Measurements from ENCODE around the gene IL18BP. TPM values are rescaled to one million over a fixed set of nuclear protein-coding genes. Genes with fewer than 3 reads are reported as not detected.

Gene IL18BP
- total and polyA plus RNA-seq, 2 experiments from 2014 or later: 2.2 to 2.8 TPM

DNA sequence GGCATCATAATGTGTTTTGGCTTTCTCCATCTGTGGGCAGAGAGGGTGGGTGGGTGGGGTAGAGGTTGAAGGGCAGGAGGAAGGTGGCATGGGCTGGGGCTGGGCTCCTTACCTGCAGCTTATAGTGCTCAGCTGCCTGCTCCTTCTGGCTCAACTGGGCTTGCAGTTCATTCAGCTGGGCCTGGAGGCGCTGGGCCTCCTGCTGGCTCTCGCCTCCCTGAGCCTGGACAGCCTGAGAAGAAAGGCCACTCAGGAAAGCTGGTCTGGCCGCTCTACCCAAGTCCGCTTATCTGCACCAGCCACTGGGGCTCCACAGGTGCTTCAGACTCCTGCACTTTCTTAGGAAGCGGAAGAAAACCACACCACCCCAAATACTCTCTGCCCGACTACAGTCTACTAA lies 10.4 kb downstream of the IL18BP start:
- 96% methylated on average over 6 of the region's 6 CpGs for WGBS (ENCODE audit: low lambda C conversion rate, missing lambda C conversion rate)
- Histone ChIP-seq H3K9me3 (ENCODE audit: low read depth) (no peaks in the 10 kb centered on the region), H3K4me1 (ENCODE audit: insufficient read depth) (no peaks in the 10 kb centered on the region), H3K36me3 (replicated peaks; ENCODE audit: insufficient read depth, low read depth) (peaks cover 4% of the 10 kb centered on the region), H3K4me3 (no peak overlapping the region), H3K79me2 (no peaks in the 10 kb centered on the region), H3K27ac (no peak overlapping the region), H3K4me2 (no peak overlapping the region), H3K9me2 (replicated peaks; ENCODE audit: insufficient read depth) (no peaks in the 10 kb centered on the region), H4K20me1 (ENCODE audit: insufficient read depth, poor library complexity, severe bottlenecking) (peaks cover 44% of the 10 kb centered on the region), H2AFZ (no peak overlapping the region), H3K27me3 (no peaks in the 10 kb centered on the region)
- no peak for DNase-seq (ENCODE audit: low spot score)
- TF ChIP-seq EZH2phosphoT487 (IDR thresholded peaks at IDR 0.05; ENCODE audit: low read depth, severe bottlenecking, unreplicated experiment) (no peak), EZH2 (IDR thresholded peaks at IDR 0.05; ENCODE audit: borderline replicate concordance) (no peak)
- TF ChIP-seq, protein P1, sequence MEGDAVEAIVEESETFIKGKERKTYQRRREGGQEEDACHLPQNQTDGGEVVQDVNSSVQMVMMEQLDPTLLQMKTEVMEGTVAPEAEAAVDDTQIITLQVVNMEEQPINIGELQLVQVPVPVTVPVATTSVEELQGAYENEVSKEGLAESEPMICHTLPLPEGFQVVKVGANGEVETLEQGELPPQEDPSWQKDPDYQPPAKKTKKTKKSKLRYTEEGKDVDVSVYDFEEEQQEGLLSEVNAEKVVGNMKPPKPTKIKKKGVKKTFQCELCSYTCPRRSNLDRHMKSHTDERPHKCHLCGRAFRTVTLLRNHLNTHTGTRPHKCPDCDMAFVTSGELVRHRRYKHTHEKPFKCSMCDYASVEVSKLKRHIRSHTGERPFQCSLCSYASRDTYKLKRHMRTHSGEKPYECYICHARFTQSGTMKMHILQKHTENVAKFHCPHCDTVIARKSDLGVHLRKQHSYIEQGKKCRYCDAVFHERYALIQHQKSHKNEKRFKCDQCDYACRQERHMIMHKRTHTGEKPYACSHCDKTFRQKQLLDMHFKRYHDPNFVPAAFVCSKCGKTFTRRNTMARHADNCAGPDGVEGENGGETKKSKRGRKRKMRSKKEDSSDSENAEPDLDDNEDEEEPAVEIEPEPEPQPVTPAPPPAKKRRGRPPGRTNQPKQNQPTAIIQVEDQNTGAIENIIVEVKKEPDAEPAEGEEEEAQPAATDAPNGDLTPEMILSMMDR (IDR thresholded peaks at IDR 0.05; ENCODE audit: poor library complexity): no peak

DNA sequence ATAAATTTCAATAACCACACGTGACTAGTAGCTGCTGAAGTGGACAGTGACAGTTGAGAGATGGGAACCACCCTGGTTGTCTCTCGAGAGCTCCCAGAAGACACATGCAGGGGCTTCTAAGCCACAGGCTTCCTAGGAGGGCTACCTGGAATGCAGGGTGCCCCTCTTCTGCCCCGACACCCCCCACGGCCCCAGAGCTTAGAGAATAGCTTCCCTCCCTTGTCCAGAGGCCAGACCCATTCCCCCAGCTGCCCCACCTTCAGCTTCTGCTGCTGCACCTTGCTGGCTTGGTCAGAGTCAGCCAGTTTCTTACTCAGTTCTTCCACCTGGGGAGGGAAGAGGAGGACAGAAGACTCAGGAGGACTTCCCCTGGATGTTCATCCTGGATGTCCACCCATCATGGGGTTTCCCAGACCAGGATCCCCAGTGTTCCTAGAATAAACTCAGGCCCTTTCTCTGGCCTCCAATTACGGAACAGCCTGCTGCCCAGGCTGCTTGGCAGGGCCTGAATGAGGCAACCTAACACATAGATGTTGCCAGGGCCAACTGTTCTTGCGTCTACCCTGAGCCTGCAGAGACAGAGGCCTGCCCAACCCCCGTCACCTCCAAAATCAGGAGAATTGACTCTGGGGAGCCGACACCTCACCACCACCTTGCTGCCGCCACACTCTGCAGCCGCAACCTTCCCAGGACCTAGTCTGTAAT lies 12.0 kb downstream of the IL18BP start:
- DNase-seq (ENCODE audit: low spot score): no peak
- Histone ChIP-seq H3K9me2 (replicated peaks; ENCODE audit: insufficient read depth) (no peaks in the 10 kb centered on the region), H3K79me2 (peaks cover 3% of the 10 kb centered on the region), H4K20me1 (ENCODE audit: insufficient read depth, poor library complexity, severe bottlenecking) (peaks cover 41% of the 10 kb centered on the region), H3K4me2 (no peak overlapping the region), H3K27me3 (no peaks in the 10 kb centered on the region), H3K27ac (no peak overlapping the region), H2AFZ (no peak overlapping the region), H3K9me3 (ENCODE audit: low read depth) (no peaks in the 10 kb centered on the region), H3K4me1 (ENCODE audit: insufficient read depth) (no peaks in the 10 kb centered on the region), H3K36me3 (replicated peaks; ENCODE audit: insufficient read depth, low read depth) (peaks cover 4% of the 10 kb centered on the region), H3K4me3 (no peak overlapping the region)
- 88% methylated on average over 10 of the region's 10 CpGs for WGBS (ENCODE audit: low lambda C conversion rate, missing lambda C conversion rate)
- TF ChIP-seq EZH2phosphoT487 (IDR thresholded peaks at IDR 0.05; ENCODE audit: low read depth, severe bottlenecking, unreplicated experiment): no peak
- TF ChIP-seq, protein P1 (IDR thresholded peaks at IDR 0.05; ENCODE audit: poor library complexity): no peak
- no peak for TF ChIP-seq EZH2 (IDR thresholded peaks at IDR 0.05; ENCODE audit: borderline replicate concordance)

DNA sequence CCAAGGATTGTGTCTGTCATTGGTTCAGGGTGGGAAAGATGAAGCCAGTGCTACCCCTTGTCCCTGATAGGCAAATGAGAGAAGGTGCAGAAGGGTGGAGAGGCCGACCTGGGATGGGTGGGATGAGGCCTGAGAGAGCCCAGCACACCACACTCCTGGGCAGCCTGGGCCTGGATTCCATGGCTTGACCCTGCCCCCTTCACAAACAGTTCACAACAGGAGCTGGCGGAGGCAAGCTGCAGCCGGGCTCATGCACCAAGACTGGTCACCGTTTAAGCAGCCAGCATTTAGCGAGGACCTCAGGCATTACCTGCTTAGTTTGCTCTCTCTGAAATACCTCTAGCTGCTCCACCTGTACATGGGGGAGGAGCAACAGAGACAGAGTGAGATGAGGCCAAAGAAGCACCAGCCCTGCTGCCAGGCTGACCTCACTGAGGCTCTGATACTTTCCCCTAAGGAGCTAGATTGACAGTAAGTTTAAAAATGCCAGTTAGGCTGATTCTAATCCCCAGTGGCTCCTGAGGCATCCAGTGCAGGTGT lies 13.5 kb downstream of the IL18BP start:
- peaks cover 4% of the 10 kb centered on the region for H3K36me3 ChIP-seq (replicated peaks; ENCODE audit: insufficient read depth, low read depth)
- no peak overlapping the region for H3K4me2 ChIP-seq
- DNase-seq (ENCODE audit: low spot score): no peak
- H4K20me1 ChIP-seq (ENCODE audit: insufficient read depth, poor library complexity, severe bottlenecking): peaks cover 41% of the 10 kb centered on the region
- no peaks in the 10 kb centered on the region for H3K27me3 ChIP-seq
- no peak overlapping the region for H2AFZ ChIP-seq
- H3K4me3 ChIP-seq: no peak overlapping the region
- H3K9me2 ChIP-seq (replicated peaks; ENCODE audit: insufficient read depth): no peaks in the 10 kb centered on the region
- no peaks in the 10 kb centered on the region for H3K9me3 ChIP-seq (ENCODE audit: low read depth)
- H3K4me1 ChIP-seq (ENCODE audit: insufficient read depth): no peaks in the 10 kb centered on the region
- peaks cover 3% of the 10 kb centered on the region for H3K79me2 ChIP-seq
- TF ChIP-seq EZH2 (IDR thresholded peaks at IDR 0.05; ENCODE audit: borderline replicate concordance) (no peak), EZH2phosphoT487 (IDR thresholded peaks at IDR 0.05; ENCODE audit: low read depth, severe bottlenecking, unreplicated experiment) (no peak)
- TF ChIP-seq, protein P1 (IDR thresholded peaks at IDR 0.05; ENCODE audit: poor library complexity): no peak
- 84% methylated on average over 5 of the region's 5 CpGs for whole genome bisulfite sequencing (ENCODE audit: low lambda C conversion rate, missing lambda C conversion rate)
- no peak overlapping the region for H3K27ac ChIP-seq

Data from hepatocyte (in vitro differentiated cells).